ENCODE results near the gene CCDC171.

DNA sequence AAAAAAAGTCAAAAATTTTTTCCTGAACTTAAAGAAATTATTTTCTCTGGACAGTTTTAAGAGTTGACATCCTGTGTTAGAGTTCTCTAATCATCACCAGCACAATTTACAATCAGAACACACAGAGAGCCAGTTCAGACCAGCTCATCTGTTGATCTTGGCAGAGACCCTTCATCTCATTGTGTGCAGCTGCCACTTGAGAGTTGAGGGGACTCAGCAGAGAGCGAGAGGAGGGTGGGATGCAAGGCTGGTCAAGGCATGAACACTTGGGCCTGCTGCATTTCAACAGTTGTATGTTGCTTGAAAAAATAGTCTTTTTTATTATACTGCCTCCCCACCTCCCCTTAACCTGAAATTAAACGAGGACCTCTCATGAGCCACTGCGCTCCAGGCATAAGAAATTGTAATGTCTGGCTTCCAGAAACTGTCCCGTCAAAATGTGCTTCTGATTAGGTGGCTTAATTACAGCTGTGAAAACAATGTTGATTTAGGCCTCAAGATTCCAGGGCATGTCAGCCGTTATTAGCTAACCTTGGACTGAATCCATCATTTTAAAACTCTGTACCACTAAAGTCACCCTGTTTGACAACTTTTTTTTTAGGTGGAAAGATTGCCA is 383.6 kb downstream of the CCDC171 start:
- TF ChIP-seq, protein P1, sequence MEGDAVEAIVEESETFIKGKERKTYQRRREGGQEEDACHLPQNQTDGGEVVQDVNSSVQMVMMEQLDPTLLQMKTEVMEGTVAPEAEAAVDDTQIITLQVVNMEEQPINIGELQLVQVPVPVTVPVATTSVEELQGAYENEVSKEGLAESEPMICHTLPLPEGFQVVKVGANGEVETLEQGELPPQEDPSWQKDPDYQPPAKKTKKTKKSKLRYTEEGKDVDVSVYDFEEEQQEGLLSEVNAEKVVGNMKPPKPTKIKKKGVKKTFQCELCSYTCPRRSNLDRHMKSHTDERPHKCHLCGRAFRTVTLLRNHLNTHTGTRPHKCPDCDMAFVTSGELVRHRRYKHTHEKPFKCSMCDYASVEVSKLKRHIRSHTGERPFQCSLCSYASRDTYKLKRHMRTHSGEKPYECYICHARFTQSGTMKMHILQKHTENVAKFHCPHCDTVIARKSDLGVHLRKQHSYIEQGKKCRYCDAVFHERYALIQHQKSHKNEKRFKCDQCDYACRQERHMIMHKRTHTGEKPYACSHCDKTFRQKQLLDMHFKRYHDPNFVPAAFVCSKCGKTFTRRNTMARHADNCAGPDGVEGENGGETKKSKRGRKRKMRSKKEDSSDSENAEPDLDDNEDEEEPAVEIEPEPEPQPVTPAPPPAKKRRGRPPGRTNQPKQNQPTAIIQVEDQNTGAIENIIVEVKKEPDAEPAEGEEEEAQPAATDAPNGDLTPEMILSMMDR (IDR thresholded peaks at IDR 0.05), result no peak
- no peak for TF ChIP-seq POLR2A (IDR thresholded peaks at IDR 0.05)

All from right lobe of liver (tissue), 4 donors.